Measurements from ENCODE around the gene RTP3.
A peak's percentile ranks its signal among the peaks of the same experiment; 100 is the strongest.

Gene RTP3

GRCh38 chr3:46469680-46470357, 28.0 kb upstream of the RTP3 start:
- DNase-seq = no peak

GRCh38 chr3:46470831-46471230, 26.9 kb upstream of the RTP3 start:
- no peak for DNase-seq

GRCh38 chr3:46471371-46471914, 26.3 kb upstream of the RTP3 start:
- no peak for DNase-seq

GRCh38 chr3:46472736-46473135, 25.0 kb upstream of the RTP3 start:
- DNase-seq = no peak

GRCh38 chr3:46477145-46477544, 20.6 kb upstream of the RTP3 start:
- DNase-seq = no peak

- no peak for DNase-seq
Measured at GRCh38 chr3:46477756-46478155, 20.0 kb upstream of the RTP3 start.

GRCh38 chr3:46478341-46478740, 19.4 kb upstream of the RTP3 start:
- no peak for DNase-seq

GRCh38 chr3:46479021-46479420, 18.8 kb upstream of the RTP3 start:
- DNase-seq = no peak

GRCh38 chr3:46479696-46480095, 18.1 kb upstream of the RTP3 start:
- DNase-seq = no peak

GRCh38 chr3:46480491-46481195, 17.1 kb upstream of the RTP3 start:
- no peak for DNase-seq

- no peak for DNase-seq
Measured at GRCh38 chr3:46481636-46482035, 16.1 kb upstream of the RTP3 start.

GRCh38 chr3:46482632-46483350, 15.0 kb upstream of the RTP3 start:
- no peak for DNase-seq

- no peak for DNase-seq
Measured at GRCh38 chr3:46483825-46484224, 14.0 kb upstream of the RTP3 start.

GRCh38 chr3:46484388-46484787, 13.4 kb upstream of the RTP3 start:
- DNase-seq = no peak

- DNase-seq = no peak
Measured at GRCh38 chr3:46484911-46485778, 12.6 kb upstream of the RTP3 start.

- DNase-seq = no peak
Measured at GRCh38 chr3:46485779-46486175, 12.0 kb upstream of the RTP3 start.

- DNase-seq = peak; percentile 92
Measured at GRCh38 chr3:46488735-46489361, 8.9 kb upstream of the RTP3 start.

- no peak for DNase-seq
Measured at GRCh38 chr3:46489381-46489780, 8.4 kb upstream of the RTP3 start.

GRCh38 chr3:46489875-46490274, 7.9 kb upstream of the RTP3 start:
- DNase-seq = no peak

- no peak for DNase-seq
Measured at GRCh38 chr3:46490338-46491084, 7.3 kb upstream of the RTP3 start.

All from stimulated activated CD4-positive, alpha-beta T cell treated with anti-CD3 and anti-CD28 coated beads, Interleukin-12 subunit alpha, Interleukin-12 subunit beta, amount 100 ng/mL, for 4 hours (primary cell).